Stimulated activated CD4-positive, alpha-beta T cell treated with anti-CD3 and anti-CD28 coated beads, TNF-alpha, amount 100 ng/mL, for 1 hour (primary cell): ENCODE measurements around the gene BPTF.
"Not testable (repeated sequence)": the region's sequence is repeated elsewhere in the genome, so short reads cannot be mapped to it uniquely, and the experiment has no call there.

Experiments
- DNase-seq, 3 donors: peaks; one replicate each; pipeline ENCODE4 v3.0.0-alpha.2; 2020; ENCODE audit warnings: low read depth in 3 of 3, low spot score in 1 of 3

BPTF gene

GRCh38 chr17:67833134-67833533 is 7.8 kb downstream of the BPTF start:
- DNase-seq = no peak

- DNase-seq = no peak
These were observed 8.8 kb downstream of the BPTF start for GRCh38 chr17:67833946-67834631.

- DNase-seq = no peak
These were observed 9.3 kb downstream of the BPTF start for GRCh38 chr17:67834634-67835033.

GRCh38 chr17:67836205-67836987 is 11.1 kb downstream of the BPTF start:
- no peak for DNase-seq

GRCh38 chr17:67837965-67838364 is 12.7 kb downstream of the BPTF start:
- no peak for DNase-seq

- no peak for DNase-seq
These were observed 13.2 kb downstream of the BPTF start for GRCh38 chr17:67838538-67838937.

GRCh38 chr17:67841992-67842391 is 16.7 kb downstream of the BPTF start:
- no peak for DNase-seq

GRCh38 chr17:67842648-67843047 is 17.3 kb downstream of the BPTF start:
- DNase-seq = no peak

- DNase-seq = no peak
These were observed 20.1 kb downstream of the BPTF start for GRCh38 chr17:67845374-67845773.

- not testable (repeated sequence) for DNase-seq
These were observed 22.9 kb downstream of the BPTF start for GRCh38 chr17:67848189-67848588.

GRCh38 chr17:67848846-67849245 is 23.5 kb downstream of the BPTF start:
- DNase-seq = not testable (repeated sequence)

- DNase-seq = no peak
These were observed 25.8 kb downstream of the BPTF start for GRCh38 chr17:67850991-67851631.

- no peak for DNase-seq
These were observed 28.4 kb downstream of the BPTF start for GRCh38 chr17:67853703-67854102.

GRCh38 chr17:67854378-67854777 is 29.1 kb downstream of the BPTF start:
- no peak for DNase-seq

- DNase-seq = no peak
These were observed 30.4 kb downstream of the BPTF start for GRCh38 chr17:67855504-67856324.

- not testable (repeated sequence) for DNase-seq
These were observed 31.1 kb downstream of the BPTF start for GRCh38 chr17:67856402-67856801.

- no peak for DNase-seq
These were observed 37.4 kb downstream of the BPTF start for GRCh38 chr17:67862614-67863217.

- DNase-seq = no peak
These were observed 38.4 kb downstream of the BPTF start for GRCh38 chr17:67863624-67864247.

GRCh38 chr17:67865438-67865837 is 40.1 kb downstream of the BPTF start:
- DNase-seq = no peak

- no peak for DNase-seq
These were observed 42.3 kb downstream of the BPTF start for GRCh38 chr17:67867591-67867990.
